Activated CD4-positive, alpha-beta memory T cell treated with anti-CD3 and anti-CD28 coated beads, Interleukin-2, amount 10 ng/mL, durations not matched to agents 7 days and 5 days (primary cell): Measurements from ENCODE around the gene RHEX. TPM values are rescaled to one million over a fixed set of nuclear protein-coding genes. Genes with fewer than 3 reads are reported as not detected.
"Not testable (repeated sequence)": the region's sequence is repeated elsewhere in the genome, so short reads cannot be mapped to it uniquely, and the experiment has no call there.

Experiments
- CTCF ChIA-PET: fragments of 350-600 bp; sonication (Branson Sonifier 250); formaldehyde crosslinking; loops from one replicate; lab custom pipeline; 2021; ENCODE audit warnings: antibody characterized with exemption, inconsistent platforms; lab: Charles Lee
- POLR2A ChIA-PET: fragments of 350-600 bp; sonication (Branson Sonifier 250); formaldehyde crosslinking; loops from one replicate; lab custom pipeline; 2021; ENCODE audit warnings: antibody characterized with exemption; lab: Charles Lee
- DNase-seq: peaks from one replicate; pipeline ENCODE4 v3.0.0-alpha.2; 2020
- H3K27ac Mint-ChIP-seq: one replicate; pipeline ENCODE4 v1.8.0; 2021; ENCODE audit warnings: mild to moderate bottlenecking, mixed read lengths
- H3K27me3 Mint-ChIP-seq: one replicate; pipeline ENCODE4 v1.8.0; 2021; ENCODE audit warnings: mixed read lengths
- H3K36me3 Mint-ChIP-seq: one replicate; pipeline ENCODE4 v1.8.0; 2021; ENCODE audit warnings: low read depth, mixed read lengths
- H3K4me1 Mint-ChIP-seq: one replicate; pipeline ENCODE4 v1.8.0; 2021; ENCODE audit warnings: mixed read lengths
- H3K4me3 Mint-ChIP-seq: one replicate; pipeline ENCODE4 v1.8.0; 2021; ENCODE audit warnings: mild to moderate bottlenecking, mixed read lengths
- H3K9me3 Mint-ChIP-seq: one replicate; pipeline ENCODE4 v1.8.0; 2021; ENCODE audit warnings: mixed read lengths
- total RNA-seq, 2 experiments: library from RNA; stranded (reverse); gene quantifications; one replicate each; pipeline ENCODE4 v1.2.3, GENCODE V29; 2021

The RHEX gene
- total RNA-seq, 2 experiments from 2014 or later = not detected

GRCh38 chr1:206053616-206054015 is 643 bp downstream of the RHEX start:
- H3K4me1 Mint-ChIP-seq = peaks cover 38% of the 10 kb centered on the region
- H3K36me3 Mint-ChIP-seq, H3K9me3 Mint-ChIP-seq, POLR2A ChIA-PET, H3K27me3 Mint-ChIP-seq, H3K27ac Mint-ChIP-seq, H3K4me3 Mint-ChIP-seq, DNase-seq: not testable (repeated sequence)
- CTCF ChIA-PET = interaction anchor here (3.1 kb wide), 1 partner anchor 23 kb away, joined by 17 read pairs; no protein-coding TSS in a partner anchor

GRCh38 chr1:206055069-206055625 is 2.2 kb downstream of the RHEX start:
- Mint-ChIP-seq H3K4me1 (peaks cover 33% of the 10 kb centered on the region), H3K27me3 (peaks cover 10% of the 10 kb centered on the region)
- not testable (repeated sequence) for DNase-seq, H3K4me3 Mint-ChIP-seq, H3K36me3 Mint-ChIP-seq, H3K27ac Mint-ChIP-seq, H3K9me3 Mint-ChIP-seq
- CTCF ChIA-PET = interaction anchor here (1.1 to 3.1 kb wide), 6 partner anchors 15 to 424 kb away, joined by 3 to 17 read pairs (median 4); no protein-coding TSS in a partner anchor
- POLR2A ChIA-PET = interaction anchor here (0.7 kb wide), 1 partner anchor 1522 kb away, joined by 4 read pairs; no protein-coding TSS in a partner anchor

GRCh38 chr1:206055639-206056323 is 2.8 kb downstream of the RHEX start:
- CTCF ChIA-PET = interaction anchor here (1.1 to 3.1 kb wide), 6 partner anchors 16 to 423 kb away, joined by 3 to 17 read pairs (median 4); no protein-coding TSS in a partner anchor
- H3K36me3 Mint-ChIP-seq, H3K9me3 Mint-ChIP-seq, H3K27ac Mint-ChIP-seq, H3K4me3 Mint-ChIP-seq, DNase-seq: not testable (repeated sequence)
- Mint-ChIP-seq H3K27me3 (peaks cover 13% of the 10 kb centered on the region), H3K4me1 (peaks cover 27% of the 10 kb centered on the region)
- POLR2A ChIA-PET = interaction anchor here (0.7 kb wide), 1 partner anchor 1523 kb away, joined by 4 read pairs; no protein-coding TSS in a partner anchor

GRCh38 chr1:206058289-206058926 is 5.4 kb downstream of the RHEX start:
- H3K4me3 Mint-ChIP-seq, H3K4me1 Mint-ChIP-seq, DNase-seq, H3K36me3 Mint-ChIP-seq, POLR2A ChIA-PET, H3K27ac Mint-ChIP-seq, H3K9me3 Mint-ChIP-seq: not testable (repeated sequence)
- H3K27me3 Mint-ChIP-seq = peaks cover 17% of the 10 kb centered on the region
- CTCF ChIA-PET = interaction anchor here (1.4 kb wide), 1 partner anchor 81 kb away, joined by 4 read pairs; no protein-coding TSS in a partner anchor

GRCh38 chr1:206058927-206059292 is 5.9 kb downstream of the RHEX start:
- Mint-ChIP-seq H3K4me1 (no peaks in the 10 kb centered on the region), H3K27me3 (peaks cover 17% of the 10 kb centered on the region), H3K4me3 (no peak overlapping the region), H3K36me3 (no peaks in the 10 kb centered on the region), H3K27ac (no peak overlapping the region), H3K9me3 (peaks cover 4% of the 10 kb centered on the region)
- no peak for DNase-seq
- ChIA-PET POLR2A (no interaction called here), CTCF (interaction anchor here (1.4 kb wide), 1 partner anchor 81 kb away, joined by 4 read pairs; no protein-coding TSS in a partner anchor)

GRCh38 chr1:206059355-206059915 is 6.5 kb downstream of the RHEX start:
- Mint-ChIP-seq H3K4me3 (no peak overlapping the region), H3K27ac (no peak overlapping the region), H3K4me1 (no peaks in the 10 kb centered on the region), H3K27me3 (peaks cover 17% of the 10 kb centered on the region), H3K9me3 (peaks cover 4% of the 10 kb centered on the region), H3K36me3 (no peaks in the 10 kb centered on the region)
- ChIA-PET POLR2A (interaction anchor here (0.9 to 1.0 kb wide), 2 partner anchors 9 to 11 kb away, joined by 3 to 5 read pairs; no protein-coding TSS in a partner anchor), CTCF (interaction anchor here (1.4 kb wide), 1 partner anchor 82 kb away, joined by 4 read pairs; no protein-coding TSS in a partner anchor)
- no peak for DNase-seq

- H3K4me1 Mint-ChIP-seq = no peaks in the 10 kb centered on the region
- DNase-seq = no peak
- no peaks in the 10 kb centered on the region for H3K36me3 Mint-ChIP-seq
- ChIA-PET POLR2A (no interaction called here), CTCF (no interaction called here)
- no peak overlapping the region for H3K27ac Mint-ChIP-seq
- H3K9me3 Mint-ChIP-seq = peaks cover 4% of the 10 kb centered on the region
- no peak overlapping the region for H3K4me3 Mint-ChIP-seq
- H3K27me3 Mint-ChIP-seq = peaks cover 13% of the 10 kb centered on the region
Observed at GRCh38 chr1:206060844-206061243, 7.9 kb downstream of the RHEX start.

- CTCF ChIA-PET = no interaction called here
- Mint-ChIP-seq H3K27me3 (peaks cover 20% of the 10 kb centered on the region), H3K4me1 (peaks cover 5% of the 10 kb centered on the region), H3K9me3 (peaks cover 4% of the 10 kb centered on the region), H3K27ac (no peak overlapping the region), H3K36me3 (no peaks in the 10 kb centered on the region), H3K4me3 (no peak overlapping the region)
- no peak for DNase-seq
- POLR2A ChIA-PET = no interaction called here
Observed at GRCh38 chr1:206062464-206062863, 9.5 kb downstream of the RHEX start.

- H3K36me3 Mint-ChIP-seq, DNase-seq, H3K4me3 Mint-ChIP-seq, H3K9me3 Mint-ChIP-seq, H3K27ac Mint-ChIP-seq, POLR2A ChIA-PET, CTCF ChIA-PET, H3K4me1 Mint-ChIP-seq: not testable (repeated sequence)
- H3K27me3 Mint-ChIP-seq = peaks cover 30% of the 10 kb centered on the region
Observed at GRCh38 chr1:206064001-206064400, 11.0 kb downstream of the RHEX start.

GRCh38 chr1:206064501-206064900 is 11.5 kb downstream of the RHEX start:
- H3K9me3 Mint-ChIP-seq, H3K4me3 Mint-ChIP-seq, H3K4me1 Mint-ChIP-seq, H3K36me3 Mint-ChIP-seq, CTCF ChIA-PET, DNase-seq, POLR2A ChIA-PET, H3K27ac Mint-ChIP-seq: not testable (repeated sequence)
- H3K27me3 Mint-ChIP-seq = peaks cover 35% of the 10 kb centered on the region

GRCh38 chr1:206065547-206066145 is 12.7 kb downstream of the RHEX start:
- peaks cover 8% of the 10 kb centered on the region for H3K4me1 Mint-ChIP-seq
- no peak overlapping the region for H3K4me3 Mint-ChIP-seq
- no peaks in the 10 kb centered on the region for H3K36me3 Mint-ChIP-seq
- H3K9me3 Mint-ChIP-seq = peaks cover 4% of the 10 kb centered on the region
- H3K27ac Mint-ChIP-seq = no peak overlapping the region
- ChIA-PET CTCF (no interaction called here), POLR2A (no interaction called here)
- DNase-seq = no peak
- peaks cover 34% of the 10 kb centered on the region for H3K27me3 Mint-ChIP-seq

GRCh38 chr1:206066479-206067171 is 13.7 kb downstream of the RHEX start:
- CTCF ChIA-PET = interaction anchor here (1.1 kb wide), 1 partner anchor 36 kb away, joined by 3 read pairs; no protein-coding TSS in a partner anchor
- Mint-ChIP-seq H3K27me3 (peaks cover 35% of the 10 kb centered on the region), H3K36me3 (no peaks in the 10 kb centered on the region), H3K4me3 (no peak overlapping the region), H3K4me1 (peaks cover 8% of the 10 kb centered on the region), H3K27ac (no peak overlapping the region), H3K9me3 (peaks cover 4% of the 10 kb centered on the region)
- no peak for DNase-seq
- POLR2A ChIA-PET = no interaction called here
